ENCODE results near the gene DACT1. TPM values are rescaled to one million over a fixed set of nuclear protein-coding genes. Genes with fewer than 3 reads are reported as not detected.

DACT1 gene
- total and polyA plus RNA-seq, 10 of the 15 experiments (the other 5 are each of a cell fraction or from before 2014, with no cell fraction given): 0.13 to 2.9 (median 0.91) TPM

- SMC1A ChIA-PET (ENCODE audit: uncharacterized antibody, unreplicated experiment): interaction anchor here (1.1 to 1.6 kb wide), 3 partner anchors 8 to 71 kb away, joined by 3 to 7 read pairs (median 3); no protein-coding TSS in a partner anchor
- Histone ChIP-seq H3K4me2 (ENCODE audit: control insufficient read depth, insufficient read depth) (no peak overlapping the region), H3K27ac (ENCODE audit: control insufficient read depth, insufficient read depth) (no peak overlapping the region), H4K20me1 (ENCODE audit: control insufficient read depth, insufficient read depth) (no peaks in the 10 kb centered on the region), H3K9ac (ENCODE audit: control insufficient read depth, insufficient read depth, low read length) (no peak overlapping the region), H3K27me3 (replicated peaks in 1 of 2; ENCODE audit: control insufficient read depth in 2 of 2, insufficient read depth in 2 of 2, low read length in 1 of 2) (no peaks in the 10 kb centered on the region), H3K36me3 (ENCODE audit: control insufficient read depth in 2 of 2, insufficient read depth in 2 of 2, low read length in 1 of 2) (no peaks in the 10 kb centered on the region), H3K79me2 (ENCODE audit: control insufficient read depth, insufficient read depth, low read length) (no peaks in the 10 kb centered on the region), H2AFZ (ENCODE audit: control insufficient read depth, low read depth, low read length) (no peak overlapping the region), H3K4me1 (ENCODE audit: control insufficient read depth, insufficient read depth, low read length) (no peaks in the 10 kb centered on the region), H3K9me3 (replicated peaks; ENCODE audit: control insufficient read depth, insufficient read depth, low read length) (no peaks in the 10 kb centered on the region), H3K4me3 (no peak overlapping the region)
- POLR2A ChIA-PET: no interaction called here
- BruUV-seq (replicated peaks): no TSS peak
- intact Hi-C loops (cut with micrococcal nuclease; ENCODE audit: unreplicated experiment) (no loop called here), in situ Hi-C loops (cut with MboI) (no loop called here)
- RAD21 ChIA-PET (ENCODE audit: unreplicated experiment): no interaction called here
- TF ChIP-seq HDAC2 (IDR thresholded peaks at IDR 0.05) (no peak), RELA (IDR thresholded peaks at IDR 0.05; ENCODE audit: borderline replicate concordance, partially characterized antibody) (no peak)
- TF ChIP-seq, protein P1, sequence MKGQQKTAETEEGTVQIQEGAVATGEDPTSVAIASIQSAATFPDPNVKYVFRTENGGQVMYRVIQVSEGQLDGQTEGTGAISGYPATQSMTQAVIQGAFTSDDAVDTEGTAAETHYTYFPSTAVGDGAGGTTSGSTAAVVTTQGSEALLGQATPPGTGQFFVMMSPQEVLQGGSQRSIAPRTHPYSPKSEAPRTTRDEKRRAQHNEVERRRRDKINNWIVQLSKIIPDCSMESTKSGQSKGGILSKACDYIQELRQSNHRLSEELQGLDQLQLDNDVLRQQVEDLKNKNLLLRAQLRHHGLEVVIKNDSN (IDR thresholded peaks at IDR 0.05; ENCODE audit: borderline replicate concordance, extremely low read length, insufficient read depth, low read depth, low read length): no peak
- TF ChIP-seq, protein P2, sequence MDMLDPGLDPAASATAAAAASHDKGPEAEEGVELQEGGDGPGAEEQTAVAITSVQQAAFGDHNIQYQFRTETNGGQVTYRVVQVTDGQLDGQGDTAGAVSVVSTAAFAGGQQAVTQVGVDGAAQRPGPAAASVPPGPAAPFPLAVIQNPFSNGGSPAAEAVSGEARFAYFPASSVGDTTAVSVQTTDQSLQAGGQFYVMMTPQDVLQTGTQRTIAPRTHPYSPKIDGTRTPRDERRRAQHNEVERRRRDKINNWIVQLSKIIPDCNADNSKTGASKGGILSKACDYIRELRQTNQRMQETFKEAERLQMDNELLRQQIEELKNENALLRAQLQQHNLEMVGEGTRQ (IDR thresholded peaks at IDR 0.05; ENCODE audit: borderline replicate concordance, low read depth, low read length): no peak
- 8% methylated on average over 3 of the region's 3 CpGs for WGBS (ENCODE audit: insufficient coverage, insufficient replicate concordance, low lambda C conversion rate, missing lambda C conversion rate)
- CTCF ChIA-PET: interaction anchor here (0.7 to 1.2 kb wide), 3 partner anchors 9 to 125 kb away, joined by 3 to 5 read pairs (median 3); no protein-coding TSS in a partner anchor
- no peak for ATAC-seq
- DNase-seq (ENCODE audit: low read depth, low spot score): no peak
- FAIRE-seq: no peak
These were observed 11.3 kb upstream of the DACT1 start for GRCh38 chr14:58626431-58626831.

DNA sequence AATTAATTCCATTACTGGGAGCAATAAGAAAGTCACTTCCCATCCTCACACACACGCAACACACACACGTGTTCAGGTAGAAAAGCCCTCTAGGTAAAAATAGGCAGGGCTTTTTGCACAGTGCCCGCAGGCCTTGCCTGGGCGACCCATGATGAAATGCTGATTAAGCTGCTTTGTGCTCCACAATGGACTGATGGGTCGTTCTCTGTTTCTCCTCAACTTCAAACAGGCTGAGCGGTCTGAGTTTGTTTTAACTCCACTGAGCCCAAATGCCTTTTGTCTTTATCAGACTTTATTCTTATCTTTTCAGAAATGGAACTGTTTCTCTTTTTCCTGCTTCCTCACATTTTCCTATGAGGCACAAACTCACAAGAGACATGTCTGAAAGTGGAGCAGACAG is 9.4 kb upstream of the DACT1 start:
- Histone ChIP-seq H3K27me3 (replicated peaks in 1 of 2; ENCODE audit: control insufficient read depth in 2 of 2, insufficient read depth in 2 of 2, low read length in 1 of 2) (no peaks in the 10 kb centered on the region), H4K20me1 (ENCODE audit: control insufficient read depth, insufficient read depth) (no peaks in the 10 kb centered on the region), H3K4me2 (ENCODE audit: control insufficient read depth, insufficient read depth) (no peak overlapping the region), H2AFZ (ENCODE audit: control insufficient read depth, low read depth, low read length) (no peak overlapping the region), H3K4me3 (no peak overlapping the region), H3K9me3 (replicated peaks; ENCODE audit: control insufficient read depth, insufficient read depth, low read length) (no peaks in the 10 kb centered on the region), H3K36me3 (ENCODE audit: control insufficient read depth in 2 of 2, insufficient read depth in 2 of 2, low read length in 1 of 2) (no peaks in the 10 kb centered on the region), H3K4me1 (ENCODE audit: control insufficient read depth, insufficient read depth, low read length) (no peaks in the 10 kb centered on the region), H3K79me2 (ENCODE audit: control insufficient read depth, insufficient read depth, low read length) (no peaks in the 10 kb centered on the region), H3K9ac (ENCODE audit: control insufficient read depth, insufficient read depth, low read length) (no peak overlapping the region), H3K27ac (ENCODE audit: control insufficient read depth, insufficient read depth) (no peak overlapping the region)
- 68% methylated on average over 6 of the region's 6 CpGs for WGBS (ENCODE audit: insufficient coverage, insufficient replicate concordance, low lambda C conversion rate, missing lambda C conversion rate)
- no peak for DNase-seq (ENCODE audit: low read depth, low spot score)
- no TSS peak for BruUV-seq (replicated peaks)
- CTCF ChIA-PET: interaction anchor here (0.7 to 1.3 kb wide), 2 partner anchors 127 to 144 kb away, joined by 3 to 5 read pairs; no protein-coding TSS in a partner anchor
- RAD21 ChIA-PET (ENCODE audit: unreplicated experiment): interaction anchor here (0.7 to 1.2 kb wide), 2 partner anchors 53 to 127 kb away, joined by 3 to 6 read pairs; no protein-coding TSS in a partner anchor
- SMC1A ChIA-PET (ENCODE audit: uncharacterized antibody, unreplicated experiment): interaction anchor here (0.6 to 1.6 kb wide), 4 partner anchors 11 to 405 kb away, joined by 3 to 5 read pairs (median 4); no protein-coding TSS in a partner anchor
- ATAC-seq: no peak
- intact Hi-C loops (cut with micrococcal nuclease; ENCODE audit: unreplicated experiment) (no loop called here), in situ Hi-C loops (cut with MboI) (no loop called here)
- FAIRE-seq: no peak
- POLR2A ChIA-PET: interaction anchor here (0.9 kb wide), 1 partner anchor 53 kb away, joined by 5 read pairs; no protein-coding TSS in a partner anchor
- TF ChIP-seq, protein P2 (IDR thresholded peaks at IDR 0.05; ENCODE audit: borderline replicate concordance, low read depth, low read length): no peak
- no peak for TF ChIP-seq FOS (IDR thresholded peaks at IDR 0.05; ENCODE audit: borderline replicate concordance, extremely low read depth, insufficient read length)
- TF ChIP-seq IKZF1 (conservative IDR thresholded peaks at IDR 0.05): no peak
- TF ChIP-seq, protein P3, sequence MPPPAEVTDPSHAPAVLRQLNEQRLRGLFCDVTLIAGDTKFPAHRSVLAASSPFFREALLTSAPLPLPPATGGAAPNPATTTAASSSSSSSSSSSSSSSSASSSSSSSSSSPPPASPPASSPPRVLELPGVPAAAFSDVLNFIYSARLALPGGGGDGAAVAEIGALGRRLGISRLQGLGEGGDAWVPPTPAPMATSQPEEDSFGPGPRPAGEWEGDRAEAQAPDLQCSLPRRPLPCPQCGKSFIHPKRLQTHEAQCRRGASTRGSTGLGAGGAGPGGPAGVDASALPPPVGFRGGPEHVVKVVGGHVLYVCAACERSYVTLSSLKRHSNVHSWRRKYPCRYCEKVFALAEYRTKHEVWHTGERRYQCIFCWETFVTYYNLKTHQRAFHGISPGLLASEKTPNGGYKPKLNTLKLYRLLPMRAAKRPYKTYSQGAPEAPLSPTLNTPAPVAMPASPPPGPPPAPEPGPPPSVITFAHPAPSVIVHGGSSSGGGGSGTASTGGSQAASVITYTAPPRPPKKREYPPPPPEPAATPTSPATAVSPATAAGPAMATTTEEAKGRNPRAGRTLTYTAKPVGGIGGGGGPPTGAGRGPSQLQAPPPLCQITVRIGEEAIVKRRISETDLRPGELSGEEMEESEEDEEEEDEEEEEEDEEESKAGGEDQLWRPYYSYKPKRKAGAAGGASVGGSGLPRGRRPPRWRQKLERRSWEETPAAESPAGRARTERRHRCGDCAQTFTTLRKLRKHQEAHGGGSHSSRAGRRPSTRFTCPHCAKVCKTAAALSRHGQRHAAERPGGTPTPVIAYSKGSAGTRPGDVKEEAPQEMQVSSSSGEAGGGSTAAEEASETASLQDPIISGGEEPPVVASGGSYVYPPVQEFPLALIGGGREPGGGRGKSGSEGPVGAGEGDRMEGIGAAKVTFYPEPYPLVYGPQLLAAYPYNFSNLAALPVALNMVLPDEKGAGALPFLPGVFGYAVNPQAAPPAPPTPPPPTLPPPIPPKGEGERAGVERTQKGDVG (CRISPR knock-in tag; IDR thresholded peaks at IDR 0.05): no peak
